ENCODE measurements around the gene LYRM4.
A peak's percentile ranks its signal among the peaks of the same experiment; 100 is the strongest.

The LYRM4 gene

DNA sequence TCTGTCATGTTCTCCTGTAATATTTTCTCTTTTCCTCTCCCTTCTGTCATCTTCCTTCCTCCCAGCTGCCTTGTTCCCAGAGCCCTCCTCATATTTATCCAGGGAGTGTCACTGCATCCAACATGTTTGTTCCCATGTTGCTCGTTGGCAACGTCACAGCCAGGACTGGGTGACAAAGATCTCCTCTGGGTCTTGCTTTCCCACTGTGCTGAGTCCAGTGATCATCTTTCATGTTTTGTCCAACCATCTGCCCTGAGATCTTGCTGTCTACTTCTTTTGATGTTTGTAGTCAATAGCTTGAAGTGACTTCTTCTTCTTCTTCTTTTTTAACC lies 27.2 kb upstream of the LYRM4 start:
- peaks cover 57% of the 10 kb centered on the region for H3K4me1 Mint-ChIP-seq (ENCODE audit: low read depth)
- H3K27ac Mint-ChIP-seq, result peak overlapping the region; percentile 29
- no peak overlapping the region for H3K4me3 Mint-ChIP-seq
- H3K27me3 Mint-ChIP-seq, result no peaks in the 10 kb centered on the region
- no peaks in the 10 kb centered on the region for H3K9me3 Mint-ChIP-seq
- H3K36me3 Mint-ChIP-seq (ENCODE audit: low read depth), result peaks cover 10% of the 10 kb centered on the region

DNA sequence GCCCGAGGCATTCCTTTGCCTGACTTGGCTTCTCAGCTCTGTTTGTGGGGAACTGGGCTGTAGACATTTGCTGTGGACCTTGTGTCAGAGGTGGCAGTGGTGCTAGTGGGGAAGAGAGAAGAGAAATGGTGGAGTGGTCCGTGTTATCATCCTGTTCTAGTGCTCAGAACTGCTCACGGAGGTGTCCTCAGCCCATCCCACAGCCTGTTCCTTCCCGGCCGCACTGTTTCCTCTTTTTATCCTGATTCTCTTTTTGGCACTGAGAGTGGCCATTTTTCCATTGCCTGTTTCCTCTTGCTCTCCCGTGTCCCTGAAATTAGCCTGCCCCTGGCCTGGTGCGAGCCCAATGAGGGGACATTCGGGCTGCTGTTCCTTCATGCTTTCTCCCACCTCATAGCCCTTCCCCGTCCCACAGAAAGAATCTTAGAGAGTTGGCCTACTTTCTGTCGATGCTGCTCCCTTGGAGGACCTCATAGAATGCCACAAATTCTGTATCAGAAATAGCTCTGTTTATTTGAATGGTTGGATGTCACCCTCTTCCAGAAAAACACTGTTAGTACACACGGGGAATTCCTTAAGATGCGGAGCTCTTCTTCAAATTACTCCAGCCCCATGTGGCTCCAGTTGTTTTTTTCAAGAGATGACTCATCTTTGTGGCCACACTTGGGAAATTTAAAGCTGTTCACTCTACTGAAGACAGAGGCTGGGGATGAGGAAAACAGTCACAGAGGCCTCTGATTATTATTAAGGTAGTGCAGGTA lies 26.6 kb upstream of the LYRM4 start:
- Mint-ChIP-seq H3K9me3 (no peaks in the 10 kb centered on the region), H3K27ac (no peak overlapping the region), H3K4me3 (no peak overlapping the region), H3K36me3 (ENCODE audit: low read depth) (peaks cover 10% of the 10 kb centered on the region), H3K27me3 (no peaks in the 10 kb centered on the region), H3K4me1 (ENCODE audit: low read depth) (peaks cover 55% of the 10 kb centered on the region)

GRCh38 chr6:5286780-5287179 lies 26.0 kb upstream of the LYRM4 start:
- H3K27ac Mint-ChIP-seq, result no peak overlapping the region
- peaks cover 53% of the 10 kb centered on the region for H3K4me1 Mint-ChIP-seq (ENCODE audit: low read depth)
- H3K36me3 Mint-ChIP-seq (ENCODE audit: low read depth), result peaks cover 4% of the 10 kb centered on the region
- no peaks in the 10 kb centered on the region for H3K9me3 Mint-ChIP-seq
- H3K27me3 Mint-ChIP-seq, result no peaks in the 10 kb centered on the region
- H3K4me3 Mint-ChIP-seq, result no peak overlapping the region

- Mint-ChIP-seq H3K4me1 (ENCODE audit: low read depth) (peaks cover 55% of the 10 kb centered on the region), H3K27ac (no peak overlapping the region), H3K9me3 (no peaks in the 10 kb centered on the region)
Observed at GRCh38 chr6:5285526-5285925, 24.8 kb upstream of the LYRM4 start.

GRCh38 chr6:5285081-5285480 lies 24.3 kb upstream of the LYRM4 start:
- Mint-ChIP-seq H3K4me3 (no peak overlapping the region), H3K27ac (no peak overlapping the region)

More at GRCh38 chr6:5285526-5285925, 24.8 kb upstream of the LYRM4 start:
- H3K4me3 Mint-ChIP-seq, result no peak overlapping the region
- H3K36me3 Mint-ChIP-seq (ENCODE audit: low read depth), result peaks cover 4% of the 10 kb centered on the region
- no peaks in the 10 kb centered on the region for H3K27me3 Mint-ChIP-seq

GRCh38 chr6:5282191-5282623 lies 21.5 kb upstream of the LYRM4 start:
- peaks cover 13% of the 10 kb centered on the region for H3K36me3 Mint-ChIP-seq (ENCODE audit: low read depth)
- H3K27me3 Mint-ChIP-seq, result no peaks in the 10 kb centered on the region
- H3K4me1 Mint-ChIP-seq (ENCODE audit: low read depth), result peaks cover 58% of the 10 kb centered on the region
- peak overlapping the region; percentile 36 for H3K27ac Mint-ChIP-seq
- no peaks in the 10 kb centered on the region for H3K9me3 Mint-ChIP-seq
- H3K4me3 Mint-ChIP-seq, result no peak overlapping the region

More at GRCh38 chr6:5285081-5285480, 24.3 kb upstream of the LYRM4 start:
- H3K36me3 Mint-ChIP-seq (ENCODE audit: low read depth), result peaks cover 4% of the 10 kb centered on the region
- no peaks in the 10 kb centered on the region for H3K9me3 Mint-ChIP-seq
- peaks cover 57% of the 10 kb centered on the region for H3K4me1 Mint-ChIP-seq (ENCODE audit: low read depth)
- no peaks in the 10 kb centered on the region for H3K27me3 Mint-ChIP-seq

GRCh38 chr6:5280920-5281319 lies 20.2 kb upstream of the LYRM4 start:
- peaks cover 55% of the 10 kb centered on the region for H3K4me1 Mint-ChIP-seq (ENCODE audit: low read depth)
- no peak overlapping the region for H3K27ac Mint-ChIP-seq
- H3K4me3 Mint-ChIP-seq, result no peak overlapping the region
- H3K9me3 Mint-ChIP-seq, result no peaks in the 10 kb centered on the region
- peaks cover 13% of the 10 kb centered on the region for H3K36me3 Mint-ChIP-seq (ENCODE audit: low read depth)
- H3K27me3 Mint-ChIP-seq, result no peaks in the 10 kb centered on the region

DNA sequence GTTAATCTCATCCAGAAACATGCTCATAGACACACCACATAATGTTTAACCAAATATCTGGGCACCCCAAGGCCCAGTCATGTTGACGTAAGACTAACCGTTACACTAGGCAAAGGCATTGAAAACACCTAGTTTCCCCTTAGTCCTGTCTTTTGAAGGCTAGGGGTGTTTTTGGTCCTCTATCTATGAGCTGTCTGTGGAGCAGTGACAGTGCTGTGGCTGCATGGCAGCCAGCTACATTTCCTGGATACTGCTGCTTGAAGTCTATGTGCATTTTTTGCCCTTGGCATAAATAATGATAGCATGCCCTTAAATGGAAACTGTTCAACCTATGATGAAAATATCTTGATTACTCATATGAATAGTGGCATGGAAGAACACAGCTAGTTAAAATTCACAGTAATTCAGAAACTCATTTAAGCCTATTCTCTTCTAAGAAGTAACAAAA lies 19.2 kb upstream of the LYRM4 start:
- H3K9me3 Mint-ChIP-seq, result no peaks in the 10 kb centered on the region
- peaks cover 22% of the 10 kb centered on the region for H3K36me3 Mint-ChIP-seq (ENCODE audit: low read depth)
- peak overlapping the region; percentile 9 for H3K4me3 Mint-ChIP-seq
- H3K27ac Mint-ChIP-seq, result peak overlapping the region; percentile 87
- no peaks in the 10 kb centered on the region for H3K27me3 Mint-ChIP-seq
- peaks cover 50% of the 10 kb centered on the region for H3K4me1 Mint-ChIP-seq (ENCODE audit: low read depth)

DNA sequence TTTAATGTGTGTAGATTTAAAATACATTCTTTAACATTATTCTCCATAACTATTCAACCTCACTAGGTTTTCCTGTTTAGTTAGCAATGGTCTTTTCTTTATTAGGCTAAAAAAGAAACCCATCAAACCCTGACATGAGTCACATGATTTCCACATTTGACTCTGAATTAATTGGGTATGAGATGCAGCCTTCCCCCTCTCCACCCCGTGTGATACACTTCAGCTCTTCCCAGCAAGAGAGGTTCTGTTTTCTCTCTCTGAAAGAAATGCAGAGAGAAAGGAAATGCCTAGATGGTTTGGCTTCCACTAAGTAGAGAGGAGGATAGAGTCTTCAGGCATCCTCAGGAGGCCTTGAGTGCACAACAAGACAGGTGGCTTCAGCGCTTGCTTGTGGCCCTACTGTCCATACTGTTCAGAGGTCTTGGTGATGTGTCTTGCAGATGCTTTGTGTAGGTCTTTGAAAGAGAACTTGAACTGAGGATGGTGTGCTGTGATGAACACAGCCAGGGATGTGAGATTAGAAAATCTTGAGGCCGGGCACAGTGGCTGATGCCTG lies 17.9 kb upstream of the LYRM4 start:
- peaks cover 53% of the 10 kb centered on the region for H3K4me1 Mint-ChIP-seq (ENCODE audit: low read depth)
- peaks cover 22% of the 10 kb centered on the region for H3K36me3 Mint-ChIP-seq (ENCODE audit: low read depth)
- no peaks in the 10 kb centered on the region for H3K9me3 Mint-ChIP-seq
- no peaks in the 10 kb centered on the region for H3K27me3 Mint-ChIP-seq
- H3K4me3 Mint-ChIP-seq, result no peak overlapping the region
- peak overlapping the region; percentile 89 for H3K27ac Mint-ChIP-seq

DNA sequence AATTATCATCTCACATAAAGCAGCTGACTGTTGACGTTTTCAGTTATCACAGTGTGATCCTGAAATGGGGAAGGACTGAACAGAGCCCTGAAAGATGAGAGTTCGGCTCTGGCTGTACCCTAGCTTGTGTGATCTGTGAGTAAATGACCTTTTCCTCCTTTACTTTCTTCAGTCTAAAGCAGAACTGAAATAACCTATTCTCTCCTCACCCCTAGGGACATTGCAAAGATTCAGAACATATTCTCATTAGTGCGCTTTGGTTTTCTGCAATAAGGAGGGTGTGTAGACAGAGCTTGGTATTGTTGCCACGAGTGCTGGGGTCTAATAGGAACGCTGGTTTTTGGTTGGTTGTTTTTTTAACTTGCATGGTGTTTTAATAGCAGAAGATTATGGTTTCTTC lies 17.3 kb upstream of the LYRM4 start:
- Mint-ChIP-seq H3K27me3 (no peaks in the 10 kb centered on the region), H3K9me3 (no peaks in the 10 kb centered on the region), H3K4me3 (no peak overlapping the region), H3K4me1 (ENCODE audit: low read depth) (peaks cover 57% of the 10 kb centered on the region), H3K27ac (peak overlapping the region; percentile 46), H3K36me3 (ENCODE audit: low read depth) (peaks cover 22% of the 10 kb centered on the region)

GRCh38 chr6:5277589-5277988 lies 16.8 kb upstream of the LYRM4 start:
- no peaks in the 10 kb centered on the region for H3K27me3 Mint-ChIP-seq
- no peak overlapping the region for H3K27ac Mint-ChIP-seq
- H3K4me1 Mint-ChIP-seq (ENCODE audit: low read depth), result peaks cover 58% of the 10 kb centered on the region
- no peak overlapping the region for H3K4me3 Mint-ChIP-seq
- peaks cover 25% of the 10 kb centered on the region for H3K36me3 Mint-ChIP-seq (ENCODE audit: low read depth)
- H3K9me3 Mint-ChIP-seq, result no peaks in the 10 kb centered on the region

GRCh38 chr6:5276581-5276980 lies 15.8 kb upstream of the LYRM4 start:
- Mint-ChIP-seq H3K9me3 (no peaks in the 10 kb centered on the region), H3K27me3 (no peaks in the 10 kb centered on the region), H3K27ac (no peak overlapping the region), H3K4me1 (ENCODE audit: low read depth) (peaks cover 50% of the 10 kb centered on the region), H3K36me3 (ENCODE audit: low read depth) (peaks cover 30% of the 10 kb centered on the region), H3K4me3 (no peak overlapping the region)

- Mint-ChIP-seq H3K4me1 (ENCODE audit: low read depth) (peaks cover 41% of the 10 kb centered on the region), H3K27ac (no peak overlapping the region)
Observed at GRCh38 chr6:5275497-5275896, 14.7 kb upstream of the LYRM4 start.

DNA sequence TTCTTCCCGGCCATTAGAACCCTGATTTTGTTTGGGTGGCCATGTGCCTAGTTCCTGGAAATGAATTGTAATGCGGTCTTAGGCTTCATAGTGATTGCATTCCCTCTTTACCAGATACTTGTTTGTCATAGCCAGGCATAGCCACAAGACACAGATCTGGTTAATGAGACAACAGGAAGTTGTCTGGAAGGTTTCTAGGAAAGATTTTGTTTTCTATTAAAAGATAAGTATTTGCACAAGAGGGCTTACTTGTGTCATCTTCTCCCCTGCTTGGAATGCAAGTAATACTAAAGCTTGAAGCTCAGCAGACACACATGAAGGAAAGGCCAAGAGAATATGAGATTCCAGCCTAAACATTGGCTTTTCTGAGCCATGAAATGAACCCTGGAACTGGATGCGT lies 13.5 kb upstream of the LYRM4 start:
- Mint-ChIP-seq H3K27ac (no peak overlapping the region), H3K4me3 (no peak overlapping the region), H3K27me3 (no peaks in the 10 kb centered on the region), H3K4me1 (ENCODE audit: low read depth) (peaks cover 28% of the 10 kb centered on the region), H3K36me3 (ENCODE audit: low read depth) (peaks cover 31% of the 10 kb centered on the region), H3K9me3 (no peaks in the 10 kb centered on the region)

More at GRCh38 chr6:5275497-5275896, 14.7 kb upstream of the LYRM4 start:
- Mint-ChIP-seq H3K27me3 (no peaks in the 10 kb centered on the region), H3K36me3 (ENCODE audit: low read depth) (peaks cover 35% of the 10 kb centered on the region), H3K9me3 (no peaks in the 10 kb centered on the region), H3K4me3 (no peak overlapping the region)

DNA sequence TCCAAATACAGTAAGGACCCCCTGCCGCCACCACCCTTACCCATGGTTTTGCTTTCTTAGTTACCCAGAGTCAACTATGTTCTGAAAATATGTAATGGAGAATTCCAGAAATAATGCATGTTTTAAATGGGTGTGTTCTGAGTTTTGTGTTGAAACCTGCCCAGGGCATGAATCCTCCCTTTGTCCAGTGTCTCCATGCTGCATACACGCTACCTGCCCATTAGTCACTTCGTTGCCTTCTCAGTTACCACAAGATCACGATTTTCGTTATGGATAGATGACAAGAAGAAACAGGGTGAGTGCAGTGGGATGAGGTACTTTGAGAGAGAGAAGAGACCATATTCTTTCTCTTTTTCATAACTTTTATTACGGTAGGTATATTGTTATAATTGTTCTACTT lies 11.2 kb upstream of the LYRM4 start:
- peaks cover 15% of the 10 kb centered on the region for H3K4me1 Mint-ChIP-seq (ENCODE audit: low read depth)
- H3K9me3 Mint-ChIP-seq, result no peaks in the 10 kb centered on the region
- peaks cover 35% of the 10 kb centered on the region for H3K36me3 Mint-ChIP-seq (ENCODE audit: low read depth)
- no peak overlapping the region for H3K4me3 Mint-ChIP-seq
- no peaks in the 10 kb centered on the region for H3K27me3 Mint-ChIP-seq
- H3K27ac Mint-ChIP-seq, result no peak overlapping the region

Data from stimulated activated naive CD8-positive, alpha-beta T cell treated with anti-CD3 and anti-CD28 coated beads, Interleukin-15, Interleukin-2, amounts not matched to agents 100 ng/mL and 50 ng/mL, for 24 hours (primary cell).